Measurements from ENCODE around the gene ARID1A.
"Not testable (repeated sequence)": the region's sequence is repeated elsewhere in the genome, so short reads cannot be mapped to it uniquely, and the experiment has no call there.

ARID1A gene

GRCh38 chr1:26705227-26705626, 9.4 kb downstream of the ARID1A start:
- H3K9me3 Mint-ChIP-seq, H3K27me3 Mint-ChIP-seq, H3K4me3 Mint-ChIP-seq, H3K27ac Mint-ChIP-seq, DNase-seq: not testable (repeated sequence)
- Mint-ChIP-seq H3K36me3 (ENCODE audit: low read depth) (peaks cover 24% of the 10 kb centered on the region), H3K4me1 (ENCODE audit: low read depth) (peaks cover 41% of the 10 kb centered on the region)

GRCh38 chr1:26705788-26706311, 10.0 kb downstream of the ARID1A start:
- Mint-ChIP-seq H3K27ac (peak overlapping the region; percentile 81), H3K4me3 (peak overlapping the region; percentile 45), H3K36me3 (ENCODE audit: low read depth) (peaks cover 30% of the 10 kb centered on the region), H3K27me3 (no peaks in the 10 kb centered on the region), H3K9me3 (no peaks in the 10 kb centered on the region), H3K4me1 (ENCODE audit: low read depth) (peaks cover 47% of the 10 kb centered on the region)
- no peak for DNase-seq

DNA sequence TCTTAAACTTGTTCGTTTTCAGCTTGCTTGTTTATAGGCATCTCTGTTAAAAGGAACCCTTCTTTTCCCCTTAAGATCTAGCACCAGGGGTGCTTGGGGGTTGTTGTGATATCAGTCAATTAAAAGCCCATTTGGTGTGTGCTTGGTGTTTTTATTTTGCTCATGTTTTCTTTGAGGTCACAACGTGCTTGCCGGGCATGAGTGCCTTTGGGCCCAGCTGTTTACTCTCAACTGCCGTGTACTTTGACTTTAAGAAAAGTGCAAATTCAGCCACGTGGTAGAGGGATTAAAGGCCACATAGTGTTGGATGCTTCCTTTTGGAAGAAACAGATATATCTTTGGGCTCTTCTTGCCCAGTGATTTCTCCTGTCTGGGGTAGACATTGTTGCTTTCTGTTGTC, 10.5 kb downstream of the ARID1A start:
- Mint-ChIP-seq H3K4me1 (ENCODE audit: low read depth) (peaks cover 50% of the 10 kb centered on the region), H3K9me3 (no peaks in the 10 kb centered on the region)

GRCh38 chr1:26710811-26711210, 15.0 kb downstream of the ARID1A start:
- H3K4me3 Mint-ChIP-seq, result no peak overlapping the region

More for the DNA sequence above, 10.5 kb downstream of the ARID1A start:
- DNase-seq, result no peak
- H3K36me3 Mint-ChIP-seq (ENCODE audit: low read depth), result peaks cover 31% of the 10 kb centered on the region
- peak overlapping the region; percentile 81 for H3K27ac Mint-ChIP-seq
- H3K4me3 Mint-ChIP-seq, result peak overlapping the region; percentile 45
- H3K27me3 Mint-ChIP-seq, result no peaks in the 10 kb centered on the region

GRCh38 chr1:26711777-26712176, 16.0 kb downstream of the ARID1A start:
- Mint-ChIP-seq H3K4me1 (ENCODE audit: low read depth) (peaks cover 81% of the 10 kb centered on the region), H3K27ac (peak overlapping the region; percentile 54), H3K36me3 (ENCODE audit: low read depth) (peaks cover 81% of the 10 kb centered on the region)

More at GRCh38 chr1:26710811-26711210, 15.0 kb downstream of the ARID1A start:
- no peak for DNase-seq
- peaks cover 74% of the 10 kb centered on the region for H3K36me3 Mint-ChIP-seq (ENCODE audit: low read depth)
- H3K27ac Mint-ChIP-seq, result peak overlapping the region; percentile 8
- H3K27me3 Mint-ChIP-seq, result no peaks in the 10 kb centered on the region
- H3K9me3 Mint-ChIP-seq, result no peaks in the 10 kb centered on the region
- H3K4me1 Mint-ChIP-seq (ENCODE audit: low read depth), result peaks cover 83% of the 10 kb centered on the region

GRCh38 chr1:26717017-26717491, 21.2 kb downstream of the ARID1A start:
- Mint-ChIP-seq H3K9me3 (no peaks in the 10 kb centered on the region), H3K27ac (peak overlapping the region; percentile 66), H3K4me3 (no peak overlapping the region), H3K4me1 (ENCODE audit: low read depth) (peaks cover 89% of the 10 kb centered on the region), H3K36me3 (ENCODE audit: low read depth) (peaks cover 85% of the 10 kb centered on the region), H3K27me3 (no peaks in the 10 kb centered on the region)
- no peak for DNase-seq

More at GRCh38 chr1:26711777-26712176, 16.0 kb downstream of the ARID1A start:
- Mint-ChIP-seq H3K4me3 (no peak overlapping the region), H3K9me3 (no peaks in the 10 kb centered on the region), H3K27me3 (no peaks in the 10 kb centered on the region)
- DNase-seq, result no peak

DNA sequence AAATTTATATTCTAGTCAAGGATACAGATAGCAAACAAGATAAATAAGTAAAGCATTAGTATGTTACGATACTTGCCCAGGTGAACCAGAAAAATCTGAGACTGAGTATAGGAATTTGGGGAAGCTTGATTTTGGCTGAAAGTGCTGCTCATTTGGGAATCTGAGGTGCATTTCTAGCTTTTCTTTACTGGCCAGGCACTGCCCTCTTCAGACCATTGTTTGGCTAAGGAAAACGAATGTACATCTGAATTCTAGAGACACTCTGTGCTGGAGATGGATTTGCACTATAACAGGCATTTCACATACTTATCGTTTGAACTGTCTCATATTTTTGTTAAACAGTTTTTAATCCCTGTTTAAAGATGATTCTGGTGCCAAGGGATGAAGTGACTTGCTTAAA, 23.4 kb downstream of the ARID1A start:
- H3K27me3 Mint-ChIP-seq, result no peaks in the 10 kb centered on the region
- peaks cover 73% of the 10 kb centered on the region for H3K36me3 Mint-ChIP-seq (ENCODE audit: low read depth)
- H3K9me3 Mint-ChIP-seq, result no peaks in the 10 kb centered on the region
- no peak for DNase-seq
- H3K4me3 Mint-ChIP-seq, result no peak overlapping the region
- H3K4me1 Mint-ChIP-seq (ENCODE audit: low read depth), result peaks cover 90% of the 10 kb centered on the region
- H3K27ac Mint-ChIP-seq, result peak overlapping the region; percentile 53

DNA sequence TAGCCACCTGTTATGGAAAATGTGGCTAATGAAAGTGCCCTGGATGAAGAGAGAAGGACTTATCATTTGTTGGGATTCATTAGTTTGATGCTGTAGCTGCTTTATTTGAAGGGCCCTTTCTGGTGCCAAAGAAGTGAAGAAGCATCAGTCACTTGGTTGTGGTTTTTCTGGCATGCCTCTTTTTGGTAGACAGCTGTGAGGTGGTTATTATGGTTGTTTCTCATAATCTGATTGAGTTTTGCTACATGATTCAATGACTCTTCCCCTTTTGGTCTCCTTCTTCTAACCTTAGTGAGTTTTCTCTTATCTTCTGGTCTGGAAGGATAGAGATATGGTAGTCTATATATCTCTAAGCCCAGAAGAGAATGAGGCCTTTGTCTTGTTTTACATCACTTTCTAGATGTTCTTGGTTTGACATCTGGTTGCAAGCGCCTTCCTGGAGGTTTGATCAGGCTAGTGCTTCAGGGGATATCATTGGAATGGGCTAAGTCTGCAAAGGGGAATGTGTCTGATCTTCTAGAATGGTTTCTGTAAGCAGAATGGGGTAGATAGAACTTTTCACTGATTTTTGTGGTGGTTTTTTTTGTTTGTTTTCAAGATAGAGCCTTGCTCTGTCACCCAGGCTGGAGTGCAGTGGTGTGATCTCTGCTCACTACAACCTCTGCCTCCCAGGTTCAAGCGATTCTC, 26.0 kb downstream of the ARID1A start:
- no peak for DNase-seq
- H3K27ac Mint-ChIP-seq, result peak overlapping the region; percentile 84
- no peaks in the 10 kb centered on the region for H3K9me3 Mint-ChIP-seq
- no peaks in the 10 kb centered on the region for H3K27me3 Mint-ChIP-seq
- peak overlapping the region; percentile 16 for H3K4me3 Mint-ChIP-seq
- peaks cover 92% of the 10 kb centered on the region for H3K4me1 Mint-ChIP-seq (ENCODE audit: low read depth)
- peaks cover 64% of the 10 kb centered on the region for H3K36me3 Mint-ChIP-seq (ENCODE audit: low read depth)

DNA sequence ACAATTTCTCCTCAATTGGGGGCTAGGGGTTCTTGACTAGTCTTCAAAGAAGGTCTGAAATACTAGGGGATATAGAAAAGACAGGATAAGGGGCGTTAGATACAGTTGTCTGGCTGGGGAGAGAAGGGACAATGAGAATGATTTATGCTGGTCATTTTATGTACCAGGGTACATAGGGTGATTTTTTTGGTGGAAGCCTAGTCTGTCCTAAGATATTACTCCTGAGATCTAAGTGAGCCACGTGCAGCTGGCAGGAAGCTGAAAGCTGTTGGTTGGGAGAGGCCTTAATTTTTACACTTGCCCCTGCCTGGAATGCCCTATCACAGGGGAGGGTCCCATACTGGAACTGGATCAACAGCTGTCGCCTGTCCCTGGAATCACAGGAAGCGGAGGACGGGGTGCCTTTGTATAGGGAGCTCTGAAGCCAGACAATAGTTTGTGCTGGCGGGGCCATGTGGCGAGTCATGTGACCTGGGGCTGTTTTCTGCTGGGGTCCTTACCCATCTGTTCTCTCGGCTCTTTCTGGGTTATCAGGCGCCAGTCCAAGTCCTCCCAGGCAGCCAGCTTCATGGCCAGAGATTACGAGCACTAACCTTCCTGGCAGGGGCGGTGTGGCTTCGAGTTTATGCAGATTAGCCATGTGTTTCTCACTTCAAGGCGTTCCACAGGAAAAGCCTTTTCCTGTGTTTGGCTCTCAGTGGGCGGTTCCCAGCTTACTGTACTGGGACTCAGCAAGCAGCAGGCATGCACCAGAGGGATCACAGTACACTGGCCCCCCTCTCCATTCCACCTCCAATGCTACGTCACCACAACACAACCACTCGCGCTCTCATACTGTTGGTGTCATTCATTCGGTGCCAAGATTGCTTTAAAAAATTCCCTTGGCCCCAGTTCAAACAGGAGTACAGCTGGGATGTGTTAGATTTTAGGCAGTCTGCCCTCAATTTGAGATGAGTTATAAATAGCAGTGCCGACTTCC, 27.5 kb downstream of the ARID1A start:
- Mint-ChIP-seq H3K4me3 (peak overlapping the region; percentile 54), H3K9me3 (no peaks in the 10 kb centered on the region), H3K4me1 (ENCODE audit: low read depth) (peaks cover 93% of the 10 kb centered on the region), H3K27me3 (no peaks in the 10 kb centered on the region), H3K27ac (peak overlapping the region; percentile 84), H3K36me3 (ENCODE audit: low read depth) (peaks cover 59% of the 10 kb centered on the region)
- DNase-seq, result peak; percentile 56

- Mint-ChIP-seq H3K27me3 (no peaks in the 10 kb centered on the region), H3K36me3 (ENCODE audit: low read depth) (peaks cover 58% of the 10 kb centered on the region), H3K4me1 (ENCODE audit: low read depth) (peaks cover 93% of the 10 kb centered on the region), H3K9me3 (no peaks in the 10 kb centered on the region), H3K27ac (peak overlapping the region; percentile 87), H3K4me3 (peak overlapping the region; percentile 21)
- DNase-seq, result no peak
Observed at GRCh38 chr1:26724118-26724517, 28.3 kb downstream of the ARID1A start.

GRCh38 chr1:26724926-26725325, 29.1 kb downstream of the ARID1A start:
- no peaks in the 10 kb centered on the region for H3K27me3 Mint-ChIP-seq
- H3K4me1 Mint-ChIP-seq (ENCODE audit: low read depth), result peaks cover 98% of the 10 kb centered on the region
- H3K27ac Mint-ChIP-seq, result peak overlapping the region; percentile 87
- H3K4me3 Mint-ChIP-seq, result no peak overlapping the region
- H3K36me3 Mint-ChIP-seq (ENCODE audit: low read depth), result peaks cover 60% of the 10 kb centered on the region
- H3K9me3 Mint-ChIP-seq, result no peaks in the 10 kb centered on the region
- DNase-seq, result no peak

GRCh38 chr1:26725904-26726303, 30.1 kb downstream of the ARID1A start:
- not testable (repeated sequence) for H3K27ac Mint-ChIP-seq, H3K4me3 Mint-ChIP-seq, DNase-seq

GRCh38 chr1:26726784-26727183, 31.0 kb downstream of the ARID1A start:
- no peak overlapping the region for H3K4me3 Mint-ChIP-seq

More at GRCh38 chr1:26725904-26726303, 30.1 kb downstream of the ARID1A start:
- not testable (repeated sequence) for H3K9me3 Mint-ChIP-seq, H3K27me3 Mint-ChIP-seq
- H3K4me1 Mint-ChIP-seq (ENCODE audit: low read depth), result peaks cover 97% of the 10 kb centered on the region
- H3K36me3 Mint-ChIP-seq (ENCODE audit: low read depth), result peaks cover 58% of the 10 kb centered on the region

DNA sequence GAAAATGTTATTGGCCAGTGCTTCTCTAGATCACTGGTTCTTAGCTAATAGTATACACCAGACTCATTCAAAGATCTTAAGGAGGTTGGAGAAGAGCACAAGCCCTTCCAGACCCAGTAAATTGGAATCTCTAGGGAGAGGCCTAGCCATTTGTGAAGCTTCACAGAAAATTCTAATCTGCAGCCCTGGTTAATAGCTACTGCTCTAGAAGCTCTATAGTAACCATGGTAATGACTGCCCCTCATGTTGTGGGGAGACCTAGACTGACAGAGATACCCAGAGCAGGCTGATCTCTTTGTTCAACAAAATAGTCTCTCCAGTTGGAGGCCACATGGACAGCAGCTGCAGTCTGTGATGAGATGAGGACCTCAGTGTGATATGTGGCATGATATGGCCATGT, 31.7 kb downstream of the ARID1A start:
- peaks cover 96% of the 10 kb centered on the region for H3K4me1 Mint-ChIP-seq (ENCODE audit: low read depth)
- DNase-seq, result no peak
- no peaks in the 10 kb centered on the region for H3K27me3 Mint-ChIP-seq
- H3K27ac Mint-ChIP-seq, result peak overlapping the region; percentile 49
- H3K4me3 Mint-ChIP-seq, result no peak overlapping the region
- peaks cover 64% of the 10 kb centered on the region for H3K36me3 Mint-ChIP-seq (ENCODE audit: low read depth)
- no peaks in the 10 kb centered on the region for H3K9me3 Mint-ChIP-seq

More at GRCh38 chr1:26726784-26727183, 31.0 kb downstream of the ARID1A start:
- H3K36me3 Mint-ChIP-seq (ENCODE audit: low read depth), result peaks cover 64% of the 10 kb centered on the region
- H3K27ac Mint-ChIP-seq, result peak overlapping the region; percentile 56
- DNase-seq, result no peak
- H3K27me3 Mint-ChIP-seq, result no peaks in the 10 kb centered on the region
- H3K9me3 Mint-ChIP-seq, result no peaks in the 10 kb centered on the region
- H3K4me1 Mint-ChIP-seq (ENCODE audit: low read depth), result peaks cover 96% of the 10 kb centered on the region
